ENCODE data around the gene EMILIN3.
"Not testable (repeated sequence)": the region's sequence is repeated elsewhere in the genome, so short reads cannot be mapped to it uniquely, and the experiment has no call there.

The EMILIN3 gene

DNA sequence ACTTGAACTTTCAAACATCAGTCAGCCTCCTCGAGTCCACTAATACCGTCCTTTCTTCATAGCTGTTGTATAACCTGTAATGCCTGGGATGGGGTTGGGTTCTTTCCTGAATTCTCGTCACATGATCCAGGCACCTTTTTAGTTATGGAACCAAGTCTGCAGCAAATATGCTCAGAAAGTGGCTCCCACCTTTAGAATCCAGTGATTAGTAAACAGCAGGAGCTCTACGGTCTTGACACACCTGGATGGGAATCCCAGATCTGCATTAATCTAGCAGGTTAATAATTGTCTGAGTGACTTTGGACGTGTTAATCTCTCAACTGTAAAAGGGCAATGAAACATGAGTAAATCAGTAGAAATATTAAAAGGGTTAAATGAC lies 48.4 kb downstream of the EMILIN3 start:
- DNase-seq (ENCODE audit: low read depth, low spot score), result no peak

DNA sequence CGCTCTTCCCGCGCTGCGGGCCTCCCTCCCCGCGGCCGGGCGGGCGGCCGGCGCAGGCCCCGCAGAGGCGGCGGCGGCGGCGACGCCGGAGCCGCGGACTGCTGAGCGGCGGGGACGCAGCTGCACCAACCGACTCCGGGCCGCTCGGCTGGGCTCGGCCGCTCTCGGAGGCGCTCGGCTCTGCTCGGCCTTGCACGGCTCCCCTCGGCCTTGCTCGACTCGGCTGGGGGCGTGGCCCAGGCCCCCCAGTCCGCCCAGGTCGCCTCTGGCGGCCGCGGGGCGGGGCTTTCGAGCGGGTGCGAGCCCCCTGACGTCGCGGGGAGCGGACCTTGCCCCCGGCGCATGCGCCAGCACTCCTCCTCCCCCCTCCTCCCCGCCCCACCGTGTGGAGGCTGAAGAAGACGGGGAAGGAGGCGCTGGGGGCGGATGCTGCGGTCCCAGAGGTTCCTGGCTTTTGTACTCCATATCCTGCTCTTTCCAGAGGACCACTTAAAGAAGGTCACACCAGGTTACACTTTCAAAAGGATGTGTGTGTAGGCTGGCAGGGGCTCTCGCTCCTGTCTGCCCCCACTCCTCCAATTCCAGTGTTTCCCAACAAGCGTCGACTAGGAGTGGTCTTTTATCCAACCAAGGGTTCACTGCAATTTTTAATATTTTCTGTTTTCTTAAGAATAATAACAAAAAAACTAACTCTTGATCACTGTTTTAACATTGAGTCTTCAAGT lies 48.9 kb downstream of the EMILIN3 start, which contains the start of gene ZHX3:
Gene ZHX3, minus strand, starts transcription at position 186 of the 725 bp plus-strand sequence. CDS start 112,815 bp downstream, outside the sequence.
- peak; percentile 88 for DNase-seq (ENCODE audit: low read depth, low spot score)

DNA sequence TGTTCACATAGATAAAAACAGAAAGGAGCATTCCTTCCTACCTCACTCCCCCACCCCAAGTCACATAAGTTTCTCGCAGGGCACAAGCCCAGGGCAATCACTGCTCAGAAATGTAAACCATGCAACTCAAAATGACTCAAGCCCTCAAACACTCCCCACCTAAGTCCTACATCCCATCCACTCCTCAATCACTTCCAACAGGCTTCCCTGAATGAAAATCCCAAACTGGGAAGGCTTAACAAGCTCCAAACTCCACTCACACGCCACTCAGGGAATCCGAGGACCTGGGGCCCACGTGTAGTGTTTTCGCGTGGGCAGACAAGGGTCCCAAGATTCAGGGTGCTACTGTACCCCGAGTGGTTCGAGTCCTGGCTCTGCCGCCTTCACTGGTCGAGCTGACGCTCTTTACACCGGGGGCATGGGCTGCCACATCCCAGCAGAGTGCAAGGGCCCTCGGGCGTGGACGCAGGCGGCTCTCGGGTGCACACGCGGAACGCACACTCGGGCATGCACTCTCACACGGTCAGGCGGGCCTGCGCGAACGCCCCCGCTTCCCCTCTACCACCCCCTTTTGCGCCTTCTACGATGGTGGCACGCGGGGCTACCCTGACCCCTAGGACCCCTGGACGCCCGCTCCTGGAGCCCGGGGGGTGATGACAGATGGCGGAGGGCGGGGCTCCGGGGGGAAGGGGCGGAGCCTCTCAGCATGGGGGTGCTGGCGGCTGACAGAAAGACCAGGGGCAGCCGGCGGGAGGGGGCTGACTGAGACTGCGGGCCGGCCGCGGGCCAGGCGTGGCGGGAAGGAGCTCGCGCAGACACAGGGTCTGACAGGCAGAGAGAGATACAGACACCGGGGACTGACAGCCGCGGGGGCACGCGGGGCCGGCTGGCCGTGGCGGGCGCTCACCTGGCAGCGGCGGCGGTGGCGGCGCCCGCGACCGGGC lies 49.7 kb downstream of the EMILIN3 start:
- peak; percentile 44 for DNase-seq (ENCODE audit: low read depth, low spot score)

DNA sequence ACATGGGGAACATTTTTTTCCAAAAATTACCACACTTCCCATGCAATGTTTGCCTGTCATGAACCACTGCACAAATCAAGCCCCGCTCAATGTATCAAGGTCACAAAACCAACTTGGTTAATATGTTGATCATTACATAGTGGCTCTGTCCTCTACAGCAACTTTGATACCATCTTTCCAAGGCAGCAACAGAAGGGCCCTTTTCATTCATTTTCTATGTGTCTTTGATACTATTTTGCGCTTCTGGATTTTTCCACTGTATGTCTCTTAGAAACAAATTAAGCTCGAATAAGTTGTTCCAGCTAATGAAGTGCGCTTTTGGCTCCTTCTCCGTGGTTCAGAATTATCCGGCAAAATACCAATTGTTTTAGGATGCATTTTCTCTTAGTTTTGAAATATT lies 50.6 kb downstream of the EMILIN3 start:
- DNase-seq (ENCODE audit: low read depth, low spot score), result no peak

DNA sequence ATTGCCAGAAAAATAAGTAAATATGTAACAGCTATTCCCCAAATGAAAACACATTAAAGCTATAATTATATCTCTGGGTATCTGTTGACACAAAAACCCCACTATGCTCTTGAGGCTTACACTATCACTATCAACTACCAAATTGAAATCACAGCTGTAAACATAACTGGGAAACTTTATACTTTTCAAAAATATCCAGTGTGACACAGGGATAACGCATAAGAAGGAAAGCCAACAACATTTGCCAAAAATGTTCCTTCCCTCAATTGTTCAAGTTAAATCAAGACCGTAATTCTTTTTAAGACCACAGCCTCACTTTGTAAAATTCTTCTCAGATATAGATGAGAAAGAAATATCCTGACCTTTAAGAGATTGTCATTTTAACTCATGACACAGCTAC lies 52.2 kb downstream of the EMILIN3 start:
- no peak for DNase-seq (ENCODE audit: low read depth, low spot score)

DNA sequence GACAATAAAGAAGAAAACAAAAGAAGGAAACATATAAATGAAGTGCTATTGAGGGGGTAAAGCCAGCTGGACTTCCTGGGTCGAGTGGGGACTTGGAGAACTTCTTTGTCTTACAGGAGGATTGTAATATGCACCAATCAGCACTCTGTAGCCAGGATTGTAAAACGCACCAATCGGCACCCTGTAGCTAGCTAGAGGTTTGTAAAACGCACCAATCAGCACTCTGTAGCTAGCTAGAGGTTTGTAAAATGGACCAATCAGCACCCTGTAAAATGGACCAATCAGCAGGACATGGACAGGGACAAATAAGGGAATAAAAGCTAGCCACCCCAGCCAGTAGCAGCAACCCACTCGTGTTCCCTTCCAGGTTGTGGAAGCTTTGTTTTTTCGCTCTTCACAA lies 54.6 kb downstream of the EMILIN3 start:
- DNase-seq (ENCODE audit: low read depth, low spot score), result not testable (repeated sequence)
